Activated CD8-positive, alpha-beta T cell treated with anti-CD3 and anti-CD28 coated beads for 36 hours (primary cell): Measurements from ENCODE around the gene FARP1. TPM values are rescaled to one million over a fixed set of nuclear protein-coding genes. Genes with fewer than 3 reads are reported as not detected.

ENCODE experiments used
- ATAC-seq: fragments of 200-7000 bp; cut with Tn5 transposase; one replicate; pipeline ENCODE4 v1.10.0; 2021; ENCODE audit warnings: mild to moderate bottlenecking, moderate library complexity
- CTCF ChIA-PET: fragments of 350-600 bp; sonication (Branson Sonifier 250); formaldehyde crosslinking; loops from one replicate; lab custom pipeline; 2021; ENCODE audit warnings: antibody characterized with exemption; lab: Charles Lee
- POLR2A ChIA-PET: fragments of 350-600 bp; sonication (Branson Sonifier 250); formaldehyde crosslinking; loops from one replicate; lab custom pipeline; 2021; ENCODE audit warnings: antibody characterized with exemption; lab: Charles Lee
- DNase-seq: peaks from one replicate; pipeline ENCODE4 v3.0.0-alpha.2; 2020
- H3K27ac Mint-ChIP-seq: one replicate; pipeline ENCODE4 v1.8.0; 2021; ENCODE audit warnings: mild to moderate bottlenecking, mixed read lengths
- H3K27me3 Mint-ChIP-seq: one replicate; pipeline ENCODE4 v1.8.0; 2021; ENCODE audit warnings: mixed read lengths
- H3K36me3 Mint-ChIP-seq: one replicate; pipeline ENCODE4 v1.8.0; 2021; ENCODE audit warnings: low read depth, mixed read lengths
- H3K4me1 Mint-ChIP-seq: one replicate; pipeline ENCODE4 v1.8.0; 2021; ENCODE audit warnings: low read depth, mixed read lengths
- H3K4me3 Mint-ChIP-seq: one replicate; pipeline ENCODE4 v1.8.0; 2021; ENCODE audit warnings: mild to moderate bottlenecking, moderate library complexity, mixed read lengths
- H3K9me3 Mint-ChIP-seq: one replicate; pipeline ENCODE4 v1.8.0; 2021; ENCODE audit warnings: mixed read lengths
- intact Hi-C: fragments of 100-400 bp; cut with micrococcal nuclease; formaldehyde crosslinking; loops from one replicate; pipeline ENCODE4 v1.10.0; 2022
- total RNA-seq, 2 experiments: library from RNA; stranded (reverse); gene quantifications; one replicate each; pipeline ENCODE4 v1.2.3, GENCODE V29; 2021
- TF ChIP-seq, protein P1 (sequence below): fragments of 200-600 bp; IDR thresholded peaks from one replicate; pipeline ENCODE4 v1.8.0; 2022; ENCODE audit warnings: antibody characterized with exemption, mild to moderate bottlenecking

The FARP1 gene
- total RNA-seq, 2 experiments from 2014 or later, result 0.27 to 0.43 TPM

- POLR2A ChIA-PET, result no interaction called here
- CTCF ChIA-PET, result interaction anchor here (1.5 kb wide), 1 partner anchor 16 kb away, joined by 6 read pairs; no protein-coding TSS in a partner anchor
- Mint-ChIP-seq H3K27ac (no peak overlapping the region), H3K4me3 (no peak overlapping the region), H3K4me1 (no peaks in the 10 kb centered on the region), H3K27me3 (peaks cover 14% of the 10 kb centered on the region), H3K36me3 (no peaks in the 10 kb centered on the region), H3K9me3 (no peaks in the 10 kb centered on the region)
- ATAC-seq, result no peak
- TF ChIP-seq, protein P1, sequence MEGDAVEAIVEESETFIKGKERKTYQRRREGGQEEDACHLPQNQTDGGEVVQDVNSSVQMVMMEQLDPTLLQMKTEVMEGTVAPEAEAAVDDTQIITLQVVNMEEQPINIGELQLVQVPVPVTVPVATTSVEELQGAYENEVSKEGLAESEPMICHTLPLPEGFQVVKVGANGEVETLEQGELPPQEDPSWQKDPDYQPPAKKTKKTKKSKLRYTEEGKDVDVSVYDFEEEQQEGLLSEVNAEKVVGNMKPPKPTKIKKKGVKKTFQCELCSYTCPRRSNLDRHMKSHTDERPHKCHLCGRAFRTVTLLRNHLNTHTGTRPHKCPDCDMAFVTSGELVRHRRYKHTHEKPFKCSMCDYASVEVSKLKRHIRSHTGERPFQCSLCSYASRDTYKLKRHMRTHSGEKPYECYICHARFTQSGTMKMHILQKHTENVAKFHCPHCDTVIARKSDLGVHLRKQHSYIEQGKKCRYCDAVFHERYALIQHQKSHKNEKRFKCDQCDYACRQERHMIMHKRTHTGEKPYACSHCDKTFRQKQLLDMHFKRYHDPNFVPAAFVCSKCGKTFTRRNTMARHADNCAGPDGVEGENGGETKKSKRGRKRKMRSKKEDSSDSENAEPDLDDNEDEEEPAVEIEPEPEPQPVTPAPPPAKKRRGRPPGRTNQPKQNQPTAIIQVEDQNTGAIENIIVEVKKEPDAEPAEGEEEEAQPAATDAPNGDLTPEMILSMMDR, result no peak
- no peak for DNase-seq
- intact Hi-C loops, result no loop called here
Observed at GRCh38 chr13:98429531-98429930, 286.6 kb downstream of the FARP1 start.

- intact Hi-C loops, result no loop called here
Observed at GRCh38 chr13:98429977-98430736, 287.3 kb downstream of the FARP1 start.

DNA sequence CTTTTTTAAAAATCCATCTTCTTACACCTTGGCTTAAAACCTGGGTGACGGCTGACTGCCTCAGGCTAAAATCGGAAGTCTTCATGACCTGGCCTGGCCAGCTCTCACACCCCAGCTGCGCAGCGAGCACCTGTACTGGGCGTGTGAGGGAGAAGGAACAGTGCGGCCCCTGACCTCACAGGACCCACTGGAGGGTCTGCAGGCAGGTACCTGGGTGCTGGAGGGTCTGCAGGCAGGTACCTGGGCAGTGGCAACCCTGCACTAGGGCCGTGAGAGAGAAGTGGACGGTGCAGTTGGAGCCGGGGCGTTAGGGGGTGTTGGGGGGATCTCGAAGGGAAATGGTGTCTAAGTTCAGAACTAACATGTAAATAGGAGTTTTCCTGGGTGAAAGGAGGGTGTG is 289.7 kb downstream of the FARP1 start:
- TF ChIP-seq, protein P1, result no peak
- Mint-ChIP-seq H3K4me1 (no peaks in the 10 kb centered on the region), H3K36me3 (no peaks in the 10 kb centered on the region), H3K27ac (no peak overlapping the region), H3K27me3 (peaks cover 12% of the 10 kb centered on the region), H3K9me3 (no peaks in the 10 kb centered on the region), H3K4me3 (no peak overlapping the region)
- ATAC-seq, result no peak
- ChIA-PET CTCF (no interaction called here), POLR2A (no interaction called here)
- intact Hi-C loops, result no loop called here
- DNase-seq, result no peak

More at GRCh38 chr13:98429977-98430736, 287.3 kb downstream of the FARP1 start:
- H3K4me3 Mint-ChIP-seq, result no peak overlapping the region
- H3K27me3 Mint-ChIP-seq, result peaks cover 14% of the 10 kb centered on the region
- no peak overlapping the region for H3K27ac Mint-ChIP-seq
- ChIA-PET POLR2A (no interaction called here), CTCF (interaction anchor here (0.9 to 1.5 kb wide), 5 partner anchors 13 to 574 kb away, joined by 3 to 6 read pairs (median 4); no protein-coding TSS in a partner anchor)
- H3K36me3 Mint-ChIP-seq, result no peaks in the 10 kb centered on the region
- ATAC-seq, result no peak
- DNase-seq, result no peak
- TF ChIP-seq, protein P1, result no peak
- H3K9me3 Mint-ChIP-seq, result no peaks in the 10 kb centered on the region
- no peaks in the 10 kb centered on the region for H3K4me1 Mint-ChIP-seq

GRCh38 chr13:98433654-98434053 is 290.8 kb downstream of the FARP1 start:
- Mint-ChIP-seq H3K4me1 (no peaks in the 10 kb centered on the region), H3K27me3 (peaks cover 8% of the 10 kb centered on the region), H3K27ac (no peak overlapping the region), H3K36me3 (no peaks in the 10 kb centered on the region), H3K4me3 (no peak overlapping the region), H3K9me3 (no peaks in the 10 kb centered on the region)
- CTCF ChIA-PET, result interaction anchor here (0.7 kb wide), 1 partner anchor 12 kb away, joined by 3 read pairs; no protein-coding TSS in a partner anchor
- TF ChIP-seq, protein P1, result no peak
- ATAC-seq, result no peak
- POLR2A ChIA-PET, result no interaction called here
- DNase-seq, result no peak
- intact Hi-C loops, result no loop called here

GRCh38 chr13:98434060-98434459 is 291.2 kb downstream of the FARP1 start:
- Mint-ChIP-seq H3K36me3 (no peaks in the 10 kb centered on the region), H3K27ac (no peak overlapping the region), H3K27me3 (peaks cover 8% of the 10 kb centered on the region), H3K4me3 (no peak overlapping the region), H3K9me3 (no peaks in the 10 kb centered on the region), H3K4me1 (no peaks in the 10 kb centered on the region)
- POLR2A ChIA-PET, result no interaction called here
- DNase-seq (no peak), ATAC-seq (no peak)
- intact Hi-C loops, result no loop called here
- CTCF ChIA-PET, result interaction anchor here (3.2 kb wide), 1 partner anchor 219 kb away, joined by 12 read pairs; no protein-coding TSS in a partner anchor
- TF ChIP-seq, protein P1, result no peak
